ENCODE measurements around the gene ZNF227. TPM values are rescaled to one million over a fixed set of nuclear protein-coding genes. Genes with fewer than 3 reads are reported as not detected.

Gene ZNF227
- total RNA-seq, 1 experiment from 2014 or later = 22.6 TPM

DNA sequence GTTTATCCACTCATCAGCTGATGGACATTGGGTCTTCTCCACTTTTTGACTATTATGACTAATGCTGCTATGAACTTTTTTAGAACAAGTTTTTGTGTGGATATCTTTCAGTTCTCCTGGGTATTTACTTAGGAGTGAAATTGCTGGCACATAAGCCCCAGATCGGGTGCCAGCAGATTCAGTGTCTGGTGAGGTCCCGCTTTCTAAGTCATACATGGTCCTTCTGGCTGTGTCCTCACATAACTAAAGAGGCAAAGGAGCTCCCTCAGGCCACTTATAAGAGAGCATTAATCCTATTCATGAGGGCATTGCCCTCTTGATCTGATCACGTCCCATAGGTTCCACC, 48.0 kb upstream of the ZNF227 start:
- peak overlapping the region in 1 of 3 experiments; percentile 99; a peak in 1 of 7 replicates for H3K27ac Mint-ChIP-seq
- H3K9ac ChIP-seq (ENCODE audit: extremely low read depth, insufficient read length, low read length) = no peak overlapping the region
- no peak overlapping the region for H3K27ac ChIP-seq (ENCODE audit: insufficient read length, low read depth, low read length)

More for the DNA sequence above, 48.0 kb upstream of the ZNF227 start:
- Histone ChIP-seq H3K23me2 (ENCODE audit: insufficient read length, low read depth, low read length, poor library complexity, severe bottlenecking) (peaks cover 8% of the 10 kb centered on the region), H4K8ac (replicated peaks; ENCODE audit: insufficient read length, low read depth, low read length) (no peak overlapping the region), H2BK20ac (ENCODE audit: low read depth, low read length, poor library complexity, severe bottlenecking) (no peak overlapping the region), H3K27me3 (ENCODE audit: insufficient read depth, low read length) (no peaks in the 10 kb centered on the region), H3K23ac (ENCODE audit: insufficient read length, low read depth, low read length) (no peak overlapping the region), H3K14ac (ENCODE audit: insufficient read depth, low read length) (no peak overlapping the region), H3K79me2 (ENCODE audit: insufficient read depth, low read length) (peaks cover 2% of the 10 kb centered on the region; the same call in 1 of the 2 replicates), H3K4me1 (ENCODE audit: insufficient read depth, low read length) (no peaks in the 10 kb centered on the region; the same call in 1 of the 2 replicates), H4K91ac (ENCODE audit: insufficient read length, low read depth, low read length) (no peak overlapping the region), H3K4me2 (ENCODE audit: insufficient read depth, insufficient read length, low read length) (peak overlapping the region; percentile 98), H2AFZ (ENCODE audit: low read length) (peak overlapping the region; percentile 17), H2BK15ac (ENCODE audit: low read depth, low read length) (no peak overlapping the region), H2AK5ac (ENCODE audit: insufficient read length, low read length) (no peak overlapping the region), H3K79me1 (ENCODE audit: insufficient read depth, low read depth, low read length, poor library complexity, severe bottlenecking) (peaks cover 2% of the 10 kb centered on the region), H2BK12ac (ENCODE audit: insufficient read length, low read depth, low read length) (no peak overlapping the region), H4K5ac (ENCODE audit: insufficient read length, low read depth, low read length) (no peak overlapping the region), H3K18ac (ENCODE audit: insufficient read length, low read depth, low read length) (no peak overlapping the region), H3T11ph (ENCODE audit: low read length) (no peak overlapping the region), H2BK5ac (ENCODE audit: insufficient read length, low read length) (no peak overlapping the region), H4K20me1 (ENCODE audit: control insufficient read depth, insufficient read depth, insufficient read length) (no peaks in the 10 kb centered on the region), H3K56ac (ENCODE audit: insufficient read length, low read depth, low read length) (no peak overlapping the region), H3K9me3 (ENCODE audit: control insufficient read depth, low read depth, low read length) (no peaks in the 10 kb centered on the region), H3K4ac (ENCODE audit: low read depth, low read length) (no peak overlapping the region), H2BK120ac (ENCODE audit: low read depth, low read length, poor library complexity, severe bottlenecking) (no peak overlapping the region)
- Mint-ChIP-seq H3K36me3 (ENCODE audit: insufficient read depth in 1 of 3, low read depth in 3 of 3) (peaks cover 26 to 31% (median 29%) of the 10 kb centered on the region in 3 experiments), H3K4me1 (peaks cover 11% of the 10 kb centered on the region in 2 experiments), H3K4me3 (peak overlapping the region; percentile 99), H3K27me3 (ENCODE audit: low read depth) (peaks cover 20% of the 10 kb centered on the region), H3K9me3 (peaks cover 3 to 14% of the 10 kb centered on the region in 2 experiments)
- no peak for DNase-seq
- no CpG with 5 or more reads among the region's 3 CpGs for WGBS (ENCODE audit: extremely low coverage, insufficient read length, low lambda C conversion rate)
- TF ChIP-seq, protein P1, sequence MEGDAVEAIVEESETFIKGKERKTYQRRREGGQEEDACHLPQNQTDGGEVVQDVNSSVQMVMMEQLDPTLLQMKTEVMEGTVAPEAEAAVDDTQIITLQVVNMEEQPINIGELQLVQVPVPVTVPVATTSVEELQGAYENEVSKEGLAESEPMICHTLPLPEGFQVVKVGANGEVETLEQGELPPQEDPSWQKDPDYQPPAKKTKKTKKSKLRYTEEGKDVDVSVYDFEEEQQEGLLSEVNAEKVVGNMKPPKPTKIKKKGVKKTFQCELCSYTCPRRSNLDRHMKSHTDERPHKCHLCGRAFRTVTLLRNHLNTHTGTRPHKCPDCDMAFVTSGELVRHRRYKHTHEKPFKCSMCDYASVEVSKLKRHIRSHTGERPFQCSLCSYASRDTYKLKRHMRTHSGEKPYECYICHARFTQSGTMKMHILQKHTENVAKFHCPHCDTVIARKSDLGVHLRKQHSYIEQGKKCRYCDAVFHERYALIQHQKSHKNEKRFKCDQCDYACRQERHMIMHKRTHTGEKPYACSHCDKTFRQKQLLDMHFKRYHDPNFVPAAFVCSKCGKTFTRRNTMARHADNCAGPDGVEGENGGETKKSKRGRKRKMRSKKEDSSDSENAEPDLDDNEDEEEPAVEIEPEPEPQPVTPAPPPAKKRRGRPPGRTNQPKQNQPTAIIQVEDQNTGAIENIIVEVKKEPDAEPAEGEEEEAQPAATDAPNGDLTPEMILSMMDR (conservative IDR thresholded peaks at IDR 0.05) = no peak

All from H9 (cell line).